OCI-LY1 (cell line): ENCODE results near the gene SGPL1.

Source experiments
- CTCF ChIP-seq: fragments of 200-600 bp; sonication (generic), shearing (Covaris generic); IDR thresholded peaks from 2 replicates; pipeline ENCODE4 v1.5.1; 2017; ENCODE audit warnings: mild to moderate bottlenecking, antibody characterized with exemption, low read length, moderate library complexity, mixed read lengths
- EZH2 ChIP-seq: fragments of 200-600 bp; sonication (generic), shearing (Covaris generic); IDR thresholded peaks from 2 replicates; pipeline ENCODE4 v1.8.0; 2017; ENCODE audit warnings: borderline replicate concordance, mixed run types, mild to moderate bottlenecking, antibody characterized with exemption, low read length, moderate library complexity, mixed read lengths

GRCh38 chr10:70928140-70928539 lies 112.4 kb downstream of the SGPL1 start:
- no peak for TF ChIP-seq CTCF
- TF ChIP-seq EZH2, result no peak
